ENCODE results near the gene LRMDA.

GRCh38 chr10:75755528-75755927, 324.1 kb downstream of the LRMDA start:
- TF ChIP-seq CTCF (IDR thresholded peaks at IDR 0.05; ENCODE audit: insufficient read depth, low read length, poor library complexity, severe bottlenecking) (no peak), EZH2phosphoT487 (conservative IDR thresholded peaks at IDR 0.05; ENCODE audit: low read length) (no peak)

Measured in SU-DHL-6 (cell line).